H9 (cell line): Measurements from ENCODE around the gene FAAP100. TPM values are rescaled to one million over a fixed set of nuclear protein-coding genes. Genes with fewer than 3 reads are reported as not detected.

Source experiments
- DNase-seq: peaks from one replicate; pipeline ENCODE4 v3.0.0-alpha.2; 2017
- H2AFZ ChIP-seq: one replicate; pipeline ENCODE4 v1.6.1; 2013; ENCODE audit warnings: mild to moderate bottlenecking, low read length, control low read depth, moderate library complexity
- H2AK5ac ChIP-seq: 2 replicates; pipeline ENCODE4 v1.6.1; 2013; ENCODE audit warnings: low read length, control low read depth, mixed read lengths; ENCODE audit not compliant: insufficient read length
- H2BK120ac ChIP-seq: one replicate; pipeline ENCODE4 v1.6.1; 2013; ENCODE audit warnings: low read depth, mild to moderate bottlenecking, low read length, control low read depth, inconsistent platforms; ENCODE audit not compliant: poor library complexity, severe bottlenecking
- H2BK12ac ChIP-seq: 2 replicates; pipeline ENCODE4 v1.6.1; 2013; ENCODE audit warnings: low read length, control low read depth, mixed read lengths, low read depth; ENCODE audit not compliant: insufficient read length
- H2BK15ac ChIP-seq: 2 replicates; pipeline ENCODE4 v1.6.1; 2013; ENCODE audit warnings: low read depth, low read length, control low read depth
- H2BK20ac ChIP-seq: one replicate; pipeline ENCODE4 v1.6.1; 2013; ENCODE audit warnings: low read depth, mild to moderate bottlenecking, low read length, control low read depth, inconsistent platforms; ENCODE audit not compliant: poor library complexity, severe bottlenecking
- H2BK5ac ChIP-seq: 2 replicates; pipeline ENCODE4 v1.6.1; 2013; ENCODE audit warnings: low read length, control low read depth, mixed read lengths; ENCODE audit not compliant: insufficient read length
- H3K14ac ChIP-seq: 2 replicates; pipeline ENCODE4 v1.6.1; 2013; ENCODE audit warnings: low read length, control low read depth; ENCODE audit not compliant: insufficient read depth
- H3K18ac ChIP-seq: 2 replicates; pipeline ENCODE4 v1.6.1; 2013; ENCODE audit warnings: low read depth, mild to moderate bottlenecking, mixed read lengths, low read length, control low read depth; ENCODE audit not compliant: insufficient read length
- H3K23ac ChIP-seq: 2 replicates; pipeline ENCODE4 v1.6.1; 2013; ENCODE audit warnings: low read length, control low read depth, mixed read lengths, low read depth; ENCODE audit not compliant: insufficient read length
- H3K23me2 ChIP-seq: 2 replicates; pipeline ENCODE4 v1.6.1; 2013; ENCODE audit warnings: low read depth, mild to moderate bottlenecking, mixed read lengths, low read length, control low read depth; ENCODE audit not compliant: insufficient read length, poor library complexity, severe bottlenecking
- H3K27ac ChIP-seq: 2 replicates; pipeline ENCODE4 v1.5.1; 2013; ENCODE audit warnings: low read length, control low read depth, mixed read lengths, low read depth; ENCODE audit not compliant: insufficient read length
- H3K27me3 ChIP-seq: 2 replicates; pipeline ENCODE4 v1.6.1; 2013; ENCODE audit warnings: low read length, control low read depth, inconsistent platforms; ENCODE audit not compliant: insufficient read depth
- H3K4ac ChIP-seq: 2 replicates; pipeline ENCODE4 v1.6.1; 2013; ENCODE audit warnings: low read depth, mild to moderate bottlenecking, control low read depth, inconsistent platforms, low read length, moderate library complexity
- H3K4me1 ChIP-seq: 2 replicates; pipeline ENCODE4 v1.6.1; 2013; ENCODE audit warnings: low read length, control low read depth, inconsistent platforms; ENCODE audit not compliant: insufficient read depth
- H3K4me2 ChIP-seq: 2 replicates; pipeline ENCODE4 v1.6.1; 2013; ENCODE audit warnings: low read length, control low read depth, mixed read lengths; ENCODE audit not compliant: insufficient read length, insufficient read depth
- H3K56ac ChIP-seq: 2 replicates; pipeline ENCODE4 v1.6.1; 2013; ENCODE audit warnings: low read depth, mild to moderate bottlenecking, mixed read lengths, low read length, control low read depth; ENCODE audit not compliant: insufficient read length
- H3K79me1 ChIP-seq: 2 replicates; pipeline ENCODE4 v1.6.1; 2013; ENCODE audit warnings: low read depth, mild to moderate bottlenecking, moderate library complexity, low read length, control low read depth, inconsistent platforms; ENCODE audit not compliant: insufficient read depth, poor library complexity, severe bottlenecking
- H3K79me2 ChIP-seq: 2 replicates; pipeline ENCODE4 v1.6.1; 2013; ENCODE audit warnings: low read length, control low read depth, inconsistent platforms; ENCODE audit not compliant: insufficient read depth
- H3K9ac ChIP-seq: 2 replicates; pipeline ENCODE4 v1.6.1; 2013; ENCODE audit warnings: low read length, control low read depth, mixed read lengths; ENCODE audit not compliant: insufficient read length; ENCODE audit errors: extremely low read depth
- H3K9me3 ChIP-seq: one replicate; pipeline ENCODE4 v1.6.1; 2013; ENCODE audit warnings: low read depth, low read length, inconsistent platforms; ENCODE audit not compliant: control insufficient read depth
- H3T11ph ChIP-seq: one replicate; pipeline ENCODE4 v1.6.1; 2013; ENCODE audit warnings: mild to moderate bottlenecking, low read length, control low read depth, inconsistent platforms
- H4K20me1 ChIP-seq: one replicate; pipeline ENCODE4 v1.6.1; 2013; ENCODE audit not compliant: control insufficient read depth, insufficient read length, insufficient read depth
- H4K5ac ChIP-seq: 2 replicates; pipeline ENCODE4 v1.6.1; 2013; ENCODE audit warnings: low read depth, mild to moderate bottlenecking, mixed read lengths, low read length, control low read depth; ENCODE audit not compliant: insufficient read length
- H4K8ac ChIP-seq: replicated peaks from 2 replicates; pipeline ENCODE4 v1.6.1; 2013; ENCODE audit warnings: low read length, control low read depth, mixed read lengths, low read depth; ENCODE audit not compliant: insufficient read length
- H4K91ac ChIP-seq: 2 replicates; pipeline ENCODE4 v1.6.1; 2013; ENCODE audit warnings: low read depth, mild to moderate bottlenecking, moderate library complexity, mixed read lengths, low read length, control low read depth; ENCODE audit not compliant: insufficient read length
- H3K27ac Mint-ChIP-seq, 3 experiments: 2 replicates in 2 of 3; 3 replicates in 1 of 3; pipeline ENCODE4 v1.8.0; 2020 to 2021; ENCODE audit warnings: mixed read lengths in 3 of 3, mild to moderate bottlenecking in 1 of 3, moderate library complexity in 1 of 3
- H3K27me3 Mint-ChIP-seq: 2 replicates; pipeline ENCODE4 v1.8.0; 2021; ENCODE audit warnings: low read depth, mild to moderate bottlenecking, moderate library complexity, mixed read lengths
- H3K36me3 Mint-ChIP-seq, 3 experiments: 2 replicates in 2 of 3; 3 replicates in 1 of 3; pipeline ENCODE4 v1.8.0; 2020 to 2021; ENCODE audit warnings: low read depth in 3 of 3, mixed read lengths in 3 of 3; ENCODE audit not compliant: insufficient read depth in 1 of 3
- H3K4me1 Mint-ChIP-seq, 2 experiments: 2 replicates each; pipeline ENCODE4 v1.8.0; 2020; ENCODE audit warnings: mixed read lengths in 2 of 2
- H3K4me3 Mint-ChIP-seq, 2 experiments: 2 replicates in 1 of 2; 3 replicates in 1 of 2; pipeline ENCODE4 v1.8.0; 2020 to 2021; ENCODE audit warnings: mild to moderate bottlenecking in 2 of 2, mixed read lengths in 2 of 2, moderate library complexity in 1 of 2
- H3K9me3 Mint-ChIP-seq, 2 experiments: 2 replicates in 1 of 2; 3 replicates in 1 of 2; pipeline ENCODE4 v1.8.0; 2020; ENCODE audit warnings: mild to moderate bottlenecking in 2 of 2, mixed read lengths in 2 of 2, moderate library complexity in 1 of 2
- WGBS: extraction: QIAGEN DNeasy Blood & Tissue Kit; methylation state at CpG from one replicate; pipeline ENCODE4 v1.1.7; 2013; ENCODE audit warnings: missing lambda C conversion rate, low lambda C conversion rate, mixed read lengths; ENCODE audit not compliant: insufficient read length; ENCODE audit errors: extremely low coverage; 5-methylcytosine and 5-hydroxymethylcytosine counted together
- total RNA-seq: library from RNA; stranded (reverse); gene quantifications from 2 replicates; pipeline ENCODE4 v1.2.1, GENCODE V29; 2021
- TF ChIP-seq, protein P1 (sequence below): fragments of 200-600 bp; sonication (generic); conservative IDR thresholded peaks from 3 replicates; pipeline ENCODE4 v1.8.0; 2021; ENCODE audit warnings: antibody characterized with exemption, mild to moderate bottlenecking

Gene FAAP100
- total RNA-seq, 1 experiment from 2014 or later: 54.0 TPM

DNA sequence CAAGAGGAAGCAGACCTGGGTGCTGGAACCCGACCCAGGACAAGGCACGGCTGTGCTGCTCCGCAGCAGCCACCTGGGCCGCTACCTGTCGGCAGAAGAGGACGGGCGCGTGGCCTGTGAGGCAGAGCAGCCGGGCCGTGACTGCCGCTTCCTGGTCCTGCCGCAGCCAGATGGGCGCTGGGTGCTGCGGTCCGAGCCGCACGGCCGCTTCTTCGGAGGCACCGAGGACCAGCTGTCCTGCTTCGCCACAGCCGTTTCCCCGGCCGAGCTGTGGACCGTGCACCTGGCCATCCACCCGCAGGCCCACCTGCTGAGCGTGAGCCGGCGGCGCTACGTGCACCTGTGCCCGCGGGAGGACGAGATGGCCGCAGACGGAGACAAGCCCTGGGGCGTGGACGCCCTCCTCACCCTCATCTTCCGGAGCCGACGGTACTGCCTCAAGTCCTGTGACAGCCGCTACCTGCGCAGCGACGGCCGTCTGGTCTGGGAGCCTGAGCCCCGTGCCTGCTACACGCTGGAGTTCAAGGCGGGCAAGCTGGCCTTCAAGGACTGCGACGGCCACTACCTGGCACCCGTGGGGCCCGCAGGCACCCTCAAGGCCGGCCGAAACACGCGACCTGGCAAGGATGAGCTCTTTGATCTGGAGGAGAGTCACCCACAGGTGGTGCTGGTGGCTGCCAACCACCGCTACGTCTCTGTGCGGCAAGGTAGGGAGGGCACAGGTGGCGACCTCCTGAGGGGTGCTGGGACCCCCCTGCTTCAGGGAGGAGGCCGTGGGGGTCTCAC is 23.3 kb downstream of the FAAP100 start:
- no peaks in the 10 kb centered on the region; the same call in 1 of the 2 replicates for H3K27me3 ChIP-seq
- H3K36me3 Mint-ChIP-seq: no peaks in the 10 kb centered on the region
- no peak overlapping the region for H2BK15ac ChIP-seq
- no peak overlapping the region for H3K18ac ChIP-seq
- no peak overlapping the region for H3K56ac ChIP-seq
- no peak overlapping the region for H3K14ac ChIP-seq
- H3K9ac ChIP-seq: no peak overlapping the region
- no peak overlapping the region for H3K4me2 ChIP-seq
- peaks cover 31% of the 10 kb centered on the region for H3K27me3 Mint-ChIP-seq
- H3K9me3 Mint-ChIP-seq: no peaks in the 10 kb centered on the region
- no peak overlapping the region for H2BK5ac ChIP-seq
- no peaks in the 10 kb centered on the region for H3K79me1 ChIP-seq
- H3K23ac ChIP-seq: no peak overlapping the region
- no peak overlapping the region for H2BK12ac ChIP-seq
- no peak overlapping the region for H3K4me3 Mint-ChIP-seq
- H3K4me1 ChIP-seq: no peaks in the 10 kb centered on the region
- H3K4me1 Mint-ChIP-seq: no peaks in the 10 kb centered on the region
- no peak overlapping the region for H3T11ph ChIP-seq
- no peaks in the 10 kb centered on the region for H3K23me2 ChIP-seq
- no peak overlapping the region for H4K91ac ChIP-seq
- TF ChIP-seq, protein P1, sequence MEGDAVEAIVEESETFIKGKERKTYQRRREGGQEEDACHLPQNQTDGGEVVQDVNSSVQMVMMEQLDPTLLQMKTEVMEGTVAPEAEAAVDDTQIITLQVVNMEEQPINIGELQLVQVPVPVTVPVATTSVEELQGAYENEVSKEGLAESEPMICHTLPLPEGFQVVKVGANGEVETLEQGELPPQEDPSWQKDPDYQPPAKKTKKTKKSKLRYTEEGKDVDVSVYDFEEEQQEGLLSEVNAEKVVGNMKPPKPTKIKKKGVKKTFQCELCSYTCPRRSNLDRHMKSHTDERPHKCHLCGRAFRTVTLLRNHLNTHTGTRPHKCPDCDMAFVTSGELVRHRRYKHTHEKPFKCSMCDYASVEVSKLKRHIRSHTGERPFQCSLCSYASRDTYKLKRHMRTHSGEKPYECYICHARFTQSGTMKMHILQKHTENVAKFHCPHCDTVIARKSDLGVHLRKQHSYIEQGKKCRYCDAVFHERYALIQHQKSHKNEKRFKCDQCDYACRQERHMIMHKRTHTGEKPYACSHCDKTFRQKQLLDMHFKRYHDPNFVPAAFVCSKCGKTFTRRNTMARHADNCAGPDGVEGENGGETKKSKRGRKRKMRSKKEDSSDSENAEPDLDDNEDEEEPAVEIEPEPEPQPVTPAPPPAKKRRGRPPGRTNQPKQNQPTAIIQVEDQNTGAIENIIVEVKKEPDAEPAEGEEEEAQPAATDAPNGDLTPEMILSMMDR: no peak
- no peak overlapping the region for H3K4ac ChIP-seq
- H2AK5ac ChIP-seq: no peak overlapping the region
- H4K20me1 ChIP-seq: peaks cover 3% of the 10 kb centered on the region
- no peak overlapping the region for H3K27ac ChIP-seq
- H3K79me2 ChIP-seq: no peaks in the 10 kb centered on the region
- WGBS: no CpG with 5 or more reads among the region's 62 CpGs
- H2BK20ac ChIP-seq: no peak overlapping the region
- H2AFZ ChIP-seq: no peak overlapping the region
- H4K5ac ChIP-seq: no peak overlapping the region
- H3K9me3 ChIP-seq: no peaks in the 10 kb centered on the region
- no peak overlapping the region for H2BK120ac ChIP-seq
- H3K27ac Mint-ChIP-seq: no peak overlapping the region
- H4K8ac ChIP-seq: no peak overlapping the region
- DNase-seq: no peak
